ENCODE results near the gene LHFPL5. TPM values are rescaled to one million over a fixed set of nuclear protein-coding genes. Genes with fewer than 3 reads are reported as not detected.

The LHFPL5 gene
- total RNA-seq, 1 experiment from 2014 or later: not detected

DNA sequence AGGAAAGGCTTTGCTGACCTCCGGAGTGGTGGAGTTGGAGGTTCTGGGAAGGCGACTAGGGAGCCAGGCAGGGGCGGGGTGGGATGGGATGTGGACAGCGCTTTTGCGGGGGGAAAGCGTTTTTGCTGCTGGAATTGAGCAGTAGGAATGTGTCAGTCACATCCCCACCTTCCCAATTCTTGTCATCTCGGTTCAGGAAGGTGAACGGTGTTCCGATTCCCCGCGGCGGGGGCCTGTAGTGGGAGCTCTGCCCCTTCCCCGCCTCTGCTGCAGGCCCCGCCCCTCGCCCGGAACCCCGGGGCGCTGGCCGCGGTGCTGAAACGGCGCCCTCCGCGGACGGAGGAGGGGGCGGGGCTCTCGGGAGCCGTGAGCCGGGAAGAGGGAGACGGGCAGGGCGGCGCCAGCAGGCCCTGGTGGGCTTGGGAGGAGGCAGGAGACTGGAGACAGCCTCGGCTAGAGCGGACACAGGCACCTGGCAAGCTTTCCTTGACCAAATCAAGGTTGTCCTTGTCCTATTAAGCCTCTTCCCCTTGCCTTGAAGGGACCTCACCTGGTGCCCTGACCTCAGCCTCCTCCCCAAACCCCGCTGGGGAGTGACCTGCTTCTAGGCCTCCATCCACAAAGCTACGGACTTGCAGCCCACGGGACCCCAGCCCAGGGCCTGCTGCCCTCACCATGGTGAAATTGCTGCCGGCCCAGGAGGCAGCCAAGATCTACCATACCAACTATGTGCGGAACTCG lies at the start of gene LHFPL5 (continued):
- TF ChIP-seq, protein P1, sequence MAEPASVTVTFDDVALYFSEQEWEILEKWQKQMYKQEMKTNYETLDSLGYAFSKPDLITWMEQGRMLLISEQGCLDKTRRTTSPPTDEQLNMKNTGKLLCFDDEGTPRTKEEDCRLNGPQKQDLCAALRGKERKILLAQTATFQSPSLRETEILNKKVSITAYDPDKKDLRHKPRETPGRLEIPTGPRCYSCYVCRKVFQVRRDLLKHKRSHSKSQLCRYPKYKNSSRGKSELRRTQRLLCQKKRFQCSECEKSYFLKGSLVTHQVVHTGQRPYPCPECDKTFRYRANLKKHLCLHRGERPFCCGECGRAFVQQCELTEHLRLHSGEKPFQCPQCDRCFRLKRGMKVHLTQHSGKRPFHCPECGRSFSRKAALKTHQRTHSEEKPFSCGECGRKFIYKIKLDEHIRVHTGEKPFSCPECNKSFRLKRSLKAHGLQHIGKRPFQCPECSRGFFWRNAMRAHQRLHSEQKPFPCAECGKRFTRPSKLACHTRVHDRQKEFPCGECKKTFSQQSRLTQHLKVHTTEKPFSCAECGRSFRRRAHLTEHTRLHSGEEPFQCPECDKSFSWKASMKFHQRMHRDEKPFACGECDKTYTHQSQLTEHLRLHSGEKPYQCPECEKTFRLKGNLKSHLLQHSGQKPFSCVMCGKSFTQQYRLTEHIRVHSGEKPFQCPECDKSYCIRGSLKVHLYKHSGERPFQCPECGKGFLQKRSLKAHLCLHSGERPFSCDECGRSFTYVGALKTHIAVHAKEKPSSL (CRISPR knock-in tag; conservative IDR thresholded peaks at IDR 0.05): no peak
- peak; percentile 90; the same call in 1 of the 2 replicates for TF ChIP-seq ELF4 (CRISPR knock-in tag; IDR thresholded peaks at IDR 0.05; ENCODE audit: low read depth)
- TF ChIP-seq NFATC4 (CRISPR knock-in tag; IDR thresholded peaks at IDR 0.05): no peak
- TF ChIP-seq ETV6 (CRISPR knock-in tag; IDR thresholded peaks at IDR 0.05): peak; percentile 93
- TF ChIP-seq, protein P2, sequence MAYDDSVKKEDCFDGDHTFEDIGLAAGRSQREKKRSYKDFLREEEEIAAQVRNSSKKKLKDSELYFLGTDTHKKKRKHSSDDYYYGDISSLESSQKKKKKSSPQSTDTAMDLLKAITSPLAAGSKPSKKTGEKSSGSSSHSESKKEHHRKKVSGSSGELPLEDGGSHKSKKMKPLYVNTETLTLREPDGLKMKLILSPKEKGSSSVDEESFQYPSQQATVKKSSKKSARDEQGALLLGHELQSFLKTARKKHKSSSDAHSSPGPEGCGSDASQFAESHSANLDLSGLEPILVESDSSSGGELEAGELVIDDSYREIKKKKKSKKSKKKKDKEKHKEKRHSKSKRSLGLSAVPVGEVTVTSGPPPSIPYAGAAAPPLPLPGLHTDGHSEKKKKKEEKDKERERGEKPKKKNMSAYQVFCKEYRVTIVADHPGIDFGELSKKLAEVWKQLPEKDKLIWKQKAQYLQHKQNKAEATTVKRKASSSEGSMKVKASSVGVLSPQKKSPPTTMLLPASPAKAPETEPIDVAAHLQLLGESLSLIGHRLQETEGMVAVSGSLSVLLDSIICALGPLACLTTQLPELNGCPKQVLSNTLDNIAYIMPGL (CRISPR knock-in tag; IDR thresholded peaks at IDR 0.05): no peak
- peak; percentile 90; the same call in 1 of the 2 replicates for TF ChIP-seq ZNF219 (CRISPR knock-in tag; IDR thresholded peaks at IDR 0.05; ENCODE audit: borderline replicate concordance)
- TF ChIP-seq, protein P3, sequence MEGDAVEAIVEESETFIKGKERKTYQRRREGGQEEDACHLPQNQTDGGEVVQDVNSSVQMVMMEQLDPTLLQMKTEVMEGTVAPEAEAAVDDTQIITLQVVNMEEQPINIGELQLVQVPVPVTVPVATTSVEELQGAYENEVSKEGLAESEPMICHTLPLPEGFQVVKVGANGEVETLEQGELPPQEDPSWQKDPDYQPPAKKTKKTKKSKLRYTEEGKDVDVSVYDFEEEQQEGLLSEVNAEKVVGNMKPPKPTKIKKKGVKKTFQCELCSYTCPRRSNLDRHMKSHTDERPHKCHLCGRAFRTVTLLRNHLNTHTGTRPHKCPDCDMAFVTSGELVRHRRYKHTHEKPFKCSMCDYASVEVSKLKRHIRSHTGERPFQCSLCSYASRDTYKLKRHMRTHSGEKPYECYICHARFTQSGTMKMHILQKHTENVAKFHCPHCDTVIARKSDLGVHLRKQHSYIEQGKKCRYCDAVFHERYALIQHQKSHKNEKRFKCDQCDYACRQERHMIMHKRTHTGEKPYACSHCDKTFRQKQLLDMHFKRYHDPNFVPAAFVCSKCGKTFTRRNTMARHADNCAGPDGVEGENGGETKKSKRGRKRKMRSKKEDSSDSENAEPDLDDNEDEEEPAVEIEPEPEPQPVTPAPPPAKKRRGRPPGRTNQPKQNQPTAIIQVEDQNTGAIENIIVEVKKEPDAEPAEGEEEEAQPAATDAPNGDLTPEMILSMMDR (IDR thresholded peaks at IDR 0.05): no peak
- TF ChIP-seq, protein P4, sequence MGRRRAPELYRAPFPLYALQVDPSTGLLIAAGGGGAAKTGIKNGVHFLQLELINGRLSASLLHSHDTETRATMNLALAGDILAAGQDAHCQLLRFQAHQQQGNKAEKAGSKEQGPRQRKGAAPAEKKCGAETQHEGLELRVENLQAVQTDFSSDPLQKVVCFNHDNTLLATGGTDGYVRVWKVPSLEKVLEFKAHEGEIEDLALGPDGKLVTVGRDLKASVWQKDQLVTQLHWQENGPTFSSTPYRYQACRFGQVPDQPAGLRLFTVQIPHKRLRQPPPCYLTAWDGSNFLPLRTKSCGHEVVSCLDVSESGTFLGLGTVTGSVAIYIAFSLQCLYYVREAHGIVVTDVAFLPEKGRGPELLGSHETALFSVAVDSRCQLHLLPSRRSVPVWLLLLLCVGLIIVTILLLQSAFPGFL (CRISPR knock-in tag; IDR thresholded peaks at IDR 0.05; ENCODE audit: borderline replicate concordance): 0 out of 2 replicates have a peak, but pooled peaks have one; percentile 21
- TF ChIP-seq, protein P5, sequence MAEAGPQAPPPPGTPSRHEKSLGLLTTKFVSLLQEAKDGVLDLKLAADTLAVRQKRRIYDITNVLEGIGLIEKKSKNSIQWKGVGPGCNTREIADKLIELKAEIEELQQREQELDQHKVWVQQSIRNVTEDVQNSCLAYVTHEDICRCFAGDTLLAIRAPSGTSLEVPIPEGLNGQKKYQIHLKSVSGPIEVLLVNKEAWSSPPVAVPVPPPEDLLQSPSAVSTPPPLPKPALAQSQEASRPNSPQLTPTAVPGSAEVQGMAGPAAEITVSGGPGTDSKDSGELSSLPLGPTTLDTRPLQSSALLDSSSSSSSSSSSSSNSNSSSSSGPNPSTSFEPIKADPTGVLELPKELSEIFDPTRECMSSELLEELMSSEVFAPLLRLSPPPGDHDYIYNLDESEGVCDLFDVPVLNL (CRISPR knock-in tag; IDR thresholded peaks at IDR 0.05; ENCODE audit: borderline replicate concordance, low read depth): 0 out of 2 replicates have a peak, but pooled peaks have one; percentile 46
- TF ChIP-seq HMGA2 (CRISPR knock-in tag; IDR thresholded peaks at IDR 0.05): no peak
- TF ChIP-seq RORB (CRISPR knock-in tag; IDR thresholded peaks at IDR 0.05): no peak
- TF ChIP-seq ESRRA (CRISPR knock-in tag; IDR thresholded peaks at IDR 0.05; ENCODE audit: borderline replicate concordance): no peak
- TF ChIP-seq KAT7 (CRISPR knock-in tag; IDR thresholded peaks at IDR 0.05; ENCODE audit: borderline replicate concordance): no peak
- no peak for TF ChIP-seq GTF2I (CRISPR knock-in tag; conservative IDR thresholded peaks at IDR 0.05)
- TF ChIP-seq, protein P6, sequence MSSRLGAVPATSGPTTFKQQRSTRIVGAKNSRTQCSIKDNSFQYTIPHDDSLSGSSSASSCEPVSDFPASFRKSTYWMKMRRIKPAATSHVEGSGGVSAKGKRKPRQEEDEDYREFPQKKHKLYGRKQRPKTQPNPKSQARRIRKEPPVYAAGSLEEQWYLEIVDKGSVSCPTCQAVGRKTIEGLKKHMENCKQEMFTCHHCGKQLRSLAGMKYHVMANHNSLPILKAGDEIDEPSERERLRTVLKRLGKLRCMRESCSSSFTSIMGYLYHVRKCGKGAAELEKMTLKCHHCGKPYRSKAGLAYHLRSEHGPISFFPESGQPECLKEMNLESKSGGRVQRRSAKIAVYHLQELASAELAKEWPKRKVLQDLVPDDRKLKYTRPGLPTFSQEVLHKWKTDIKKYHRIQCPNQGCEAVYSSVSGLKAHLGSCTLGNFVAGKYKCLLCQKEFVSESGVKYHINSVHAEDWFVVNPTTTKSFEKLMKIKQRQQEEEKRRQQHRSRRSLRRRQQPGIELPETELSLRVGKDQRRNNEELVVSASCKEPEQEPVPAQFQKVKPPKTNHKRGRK (CRISPR knock-in tag; IDR thresholded peaks at IDR 0.05; ENCODE audit: borderline replicate concordance): peak; percentile 71; the same call in 1 of the 2 replicates
- TF ChIP-seq, protein P7, sequence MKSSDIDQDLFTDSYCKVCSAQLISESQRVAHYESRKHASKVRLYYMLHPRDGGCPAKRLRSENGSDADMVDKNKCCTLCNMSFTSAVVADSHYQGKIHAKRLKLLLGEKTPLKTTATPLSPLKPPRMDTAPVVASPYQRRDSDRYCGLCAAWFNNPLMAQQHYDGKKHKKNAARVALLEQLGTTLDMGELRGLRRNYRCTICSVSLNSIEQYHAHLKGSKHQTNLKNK (CRISPR knock-in tag; IDR thresholded peaks at IDR 0.05): no peak
- TF ChIP-seq ZNF138 (CRISPR knock-in tag; conservative IDR thresholded peaks at IDR 0.05): no peak
- peak; percentile 91 for TF ChIP-seq FOXP1 (CRISPR knock-in tag; IDR thresholded peaks at IDR 0.05; ENCODE audit: borderline replicate concordance)
- TF ChIP-seq JUN (CRISPR knock-in tag; IDR thresholded peaks at IDR 0.05): peak; percentile 93
- TF ChIP-seq, protein P8, sequence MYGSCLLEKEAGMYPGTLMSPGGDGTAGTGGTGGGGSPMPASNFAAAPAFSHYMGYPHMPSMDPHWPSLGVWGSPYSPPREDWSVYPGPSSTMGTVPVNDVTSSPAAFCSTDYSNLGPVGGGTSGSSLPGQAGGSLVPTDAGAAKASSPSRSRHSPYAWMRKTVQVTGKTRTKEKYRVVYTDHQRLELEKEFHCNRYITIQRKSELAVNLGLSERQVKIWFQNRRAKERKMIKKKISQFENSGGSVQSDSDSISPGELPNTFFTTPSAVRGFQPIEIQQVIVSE (CRISPR knock-in tag; IDR thresholded peaks at IDR 0.05; ENCODE audit: borderline replicate concordance): no peak
- TF ChIP-seq NFYB (CRISPR knock-in tag; conservative IDR thresholded peaks at IDR 0.05; ENCODE audit: low read depth): peak; percentile 45
- TF ChIP-seq, protein P9, sequence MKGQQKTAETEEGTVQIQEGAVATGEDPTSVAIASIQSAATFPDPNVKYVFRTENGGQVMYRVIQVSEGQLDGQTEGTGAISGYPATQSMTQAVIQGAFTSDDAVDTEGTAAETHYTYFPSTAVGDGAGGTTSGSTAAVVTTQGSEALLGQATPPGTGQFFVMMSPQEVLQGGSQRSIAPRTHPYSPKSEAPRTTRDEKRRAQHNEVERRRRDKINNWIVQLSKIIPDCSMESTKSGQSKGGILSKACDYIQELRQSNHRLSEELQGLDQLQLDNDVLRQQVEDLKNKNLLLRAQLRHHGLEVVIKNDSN (CRISPR knock-in tag; IDR thresholded peaks at IDR 0.05): peak; percentile 71; the same call in 1 of the 2 replicates
- no peak; the same call in 1 of the 2 replicates for TF ChIP-seq ATF1 (CRISPR knock-in tag; IDR thresholded peaks at IDR 0.05)
- no peak for TF ChIP-seq MXD4 (CRISPR knock-in tag; IDR thresholded peaks at IDR 0.05; ENCODE audit: borderline replicate concordance)
